DMS79 (cell line): Measurements from ENCODE around the gene GNG12.
A peak's percentile ranks its signal among the peaks of the same experiment; 100 is the strongest.

Experiments used
- DNase-seq: peaks from one replicate; lab custom pipeline; 2025; lab: John Stamatoyannopoulos, UW

Gene GNG12

DNA sequence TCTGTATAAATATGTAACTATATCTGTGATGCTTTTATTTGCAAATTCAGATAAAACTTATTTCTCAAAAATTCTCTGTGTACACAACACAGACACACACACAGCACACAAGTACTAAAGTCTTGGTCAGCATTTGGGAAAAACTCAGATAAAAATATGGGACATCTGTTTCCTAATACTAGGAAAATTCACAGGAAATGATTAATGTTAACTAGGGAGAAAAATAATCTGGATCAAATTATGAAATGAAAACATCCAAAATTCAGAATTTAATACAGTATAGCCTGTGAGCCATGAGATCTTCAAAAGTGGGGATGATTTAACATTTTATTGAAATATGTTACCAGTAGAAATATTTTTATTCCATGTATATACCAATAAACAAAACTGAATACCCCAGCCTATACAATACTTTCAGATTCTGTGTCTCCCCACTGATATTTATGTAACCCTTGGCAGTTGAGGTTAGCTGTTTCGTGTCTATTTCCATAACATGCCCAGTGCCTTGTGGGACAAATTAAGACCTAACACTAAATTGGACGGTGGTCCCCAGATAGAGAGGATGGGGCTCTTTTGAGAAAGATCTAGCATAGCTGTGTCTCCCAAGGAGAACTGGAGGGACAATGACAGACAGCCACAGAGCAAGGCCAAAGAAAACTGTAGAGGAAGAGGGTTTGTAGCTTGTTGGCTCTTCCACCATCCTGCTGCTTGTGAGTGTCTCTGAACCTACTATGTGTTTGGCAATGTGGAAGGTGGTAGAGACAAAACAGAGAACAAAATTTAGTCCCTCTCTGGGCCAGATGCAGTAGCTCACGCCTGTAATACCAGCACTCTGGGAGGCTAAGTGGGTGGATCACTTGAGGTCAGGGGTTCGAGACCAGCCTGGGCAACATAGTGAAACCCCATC lies 47.2 kb downstream of the GNG12 start:
- DNase-seq, result no peak

DNA sequence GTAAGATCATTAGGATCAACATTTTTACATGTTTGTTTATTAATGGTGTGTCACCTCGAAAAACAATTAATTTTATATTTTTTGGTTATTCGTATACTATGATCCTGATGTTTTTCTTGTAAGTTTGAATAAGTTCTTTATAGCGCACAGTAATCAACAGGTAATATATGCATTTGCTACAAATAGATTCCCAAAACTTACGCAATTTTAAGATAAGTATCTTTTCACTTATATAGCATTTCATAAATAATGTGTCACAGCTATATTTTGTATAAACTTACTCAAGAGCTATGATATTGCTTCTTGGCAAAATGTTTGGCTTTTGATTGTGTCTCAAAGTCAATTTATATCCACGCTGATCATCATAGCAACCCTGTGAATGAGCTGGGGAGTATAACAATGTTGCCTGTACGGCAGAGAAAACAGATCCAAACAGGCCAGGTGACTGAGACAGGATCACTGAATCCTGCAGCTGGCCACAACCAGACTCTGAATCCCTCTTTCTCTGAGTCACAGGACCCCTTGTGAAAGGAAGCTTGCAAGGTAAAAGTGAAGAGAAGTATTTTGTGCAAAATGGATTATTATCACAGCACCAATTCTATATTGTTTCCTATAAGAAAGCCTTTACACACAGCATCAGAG lies 48.6 kb downstream of the GNG12 start:
- DNase-seq, result no peak

DNA sequence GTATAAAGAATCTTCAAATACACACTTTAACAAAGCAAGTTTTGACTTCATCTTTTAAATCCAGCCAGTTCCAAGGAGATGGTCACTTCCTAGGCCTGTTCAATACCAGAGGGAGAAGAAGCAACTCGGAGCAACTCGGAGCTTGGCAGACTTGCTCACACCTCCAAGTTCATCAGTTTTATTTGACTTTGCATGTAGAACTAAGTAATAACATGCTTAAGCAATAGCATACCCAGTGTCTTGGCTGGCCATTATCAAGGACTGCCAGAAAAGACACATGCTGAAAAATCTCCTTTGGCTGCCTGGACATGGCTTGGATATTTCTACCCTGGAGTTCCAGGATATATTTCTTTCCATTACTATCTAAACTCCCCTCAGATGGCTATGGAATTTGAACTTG lies 52.6 kb downstream of the GNG12 start:
- DNase-seq, result no peak

DNA sequence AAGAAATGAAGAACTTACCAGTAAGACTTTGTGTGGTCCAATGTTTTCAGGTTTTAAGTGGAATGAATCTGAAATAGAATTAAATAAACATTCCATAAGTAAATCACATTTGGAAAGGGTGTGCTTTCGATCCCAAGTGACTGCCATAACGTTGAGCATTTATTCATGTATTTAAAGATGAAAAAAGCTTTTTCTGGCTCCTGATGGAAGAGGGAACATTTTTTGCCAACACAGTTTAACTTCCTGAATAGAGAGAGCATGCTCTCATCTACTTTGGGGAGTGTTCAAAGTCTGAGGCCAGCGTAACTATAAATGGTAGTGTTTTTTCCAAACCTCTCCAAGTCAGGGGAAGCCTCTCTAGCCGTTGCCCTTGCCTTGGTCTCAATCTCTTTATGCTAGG lies 55.8 kb downstream of the GNG12 start:
- no peak for DNase-seq

DNA sequence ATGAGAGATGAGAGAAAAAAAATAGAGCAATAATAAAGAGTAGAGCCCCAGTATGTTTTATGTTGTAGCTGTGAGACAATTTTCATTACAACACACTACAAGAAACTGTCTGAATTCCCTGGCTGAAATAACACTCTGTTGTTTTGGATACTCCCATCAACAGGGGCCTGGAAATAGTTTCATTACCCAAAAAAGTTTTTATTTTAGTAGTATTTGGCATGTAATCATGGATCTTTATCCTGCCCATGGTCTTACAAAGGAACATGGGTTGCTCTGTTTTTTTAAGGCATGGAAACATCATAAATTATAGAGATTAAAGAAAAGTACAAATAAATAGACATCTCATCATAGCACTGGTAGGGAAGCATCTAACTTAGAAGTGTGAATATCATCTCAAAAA lies 56.3 kb downstream of the GNG12 start:
- DNase-seq, result no peak

DNA sequence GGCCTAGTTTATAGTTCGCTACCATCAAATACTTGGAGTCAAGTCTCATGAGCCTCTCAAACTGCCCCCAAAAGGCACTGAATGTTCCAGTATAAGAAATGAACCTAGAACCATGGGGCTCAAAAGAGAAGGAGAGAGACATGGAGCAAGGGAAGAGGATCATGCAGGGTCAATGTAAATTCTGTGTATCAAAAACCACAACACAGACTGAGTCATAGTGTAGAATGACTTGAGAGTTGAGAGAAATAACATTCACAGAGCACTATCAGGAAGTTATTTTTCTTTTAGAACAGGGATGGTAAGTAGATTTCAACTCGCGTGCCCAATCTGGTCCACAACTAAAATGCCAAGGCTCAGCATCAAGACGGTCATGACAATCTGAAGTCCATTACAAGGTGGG lies 59.8 kb downstream of the GNG12 start:
- no peak for DNase-seq

DNA sequence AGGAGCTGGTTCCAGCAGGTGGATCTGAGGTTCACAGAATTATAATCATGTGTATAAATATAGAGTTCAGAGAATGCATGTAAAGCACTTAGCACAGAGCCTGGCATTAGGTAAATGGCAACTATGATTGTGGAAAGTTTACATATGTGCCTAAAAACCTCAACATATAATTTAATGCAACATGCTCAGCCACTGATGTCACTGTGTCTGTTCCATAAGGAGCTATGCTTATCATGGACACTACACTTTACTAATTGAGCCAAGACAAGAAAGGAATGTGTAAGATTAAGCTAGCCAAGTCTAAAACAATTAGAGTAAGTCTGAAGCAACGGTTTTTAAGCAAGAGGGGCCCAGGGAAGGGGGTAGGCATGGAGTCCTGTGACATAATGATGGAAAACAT lies 61.5 kb downstream of the GNG12 start:
- DNase-seq, result no peak

DNA sequence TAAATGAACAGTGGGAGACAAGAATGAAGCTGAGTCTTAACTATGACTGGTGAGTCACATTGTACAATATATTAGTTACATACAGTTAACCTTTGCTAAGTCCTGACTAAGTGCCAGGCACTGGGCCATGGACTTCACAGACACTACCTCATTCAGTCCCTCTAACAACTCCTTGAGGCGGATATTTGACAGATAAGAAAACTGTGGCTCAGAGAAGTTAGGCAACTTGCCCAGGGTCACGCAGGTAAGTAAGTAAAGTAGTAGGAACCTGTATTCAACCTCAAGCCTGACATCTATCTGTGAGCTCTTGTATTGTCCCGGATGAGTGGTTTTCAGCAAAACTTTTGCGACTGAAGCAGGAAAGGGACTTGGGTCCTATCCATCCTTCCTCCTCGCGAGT lies 62.1 kb downstream of the GNG12 start:
- no peak for DNase-seq

DNA sequence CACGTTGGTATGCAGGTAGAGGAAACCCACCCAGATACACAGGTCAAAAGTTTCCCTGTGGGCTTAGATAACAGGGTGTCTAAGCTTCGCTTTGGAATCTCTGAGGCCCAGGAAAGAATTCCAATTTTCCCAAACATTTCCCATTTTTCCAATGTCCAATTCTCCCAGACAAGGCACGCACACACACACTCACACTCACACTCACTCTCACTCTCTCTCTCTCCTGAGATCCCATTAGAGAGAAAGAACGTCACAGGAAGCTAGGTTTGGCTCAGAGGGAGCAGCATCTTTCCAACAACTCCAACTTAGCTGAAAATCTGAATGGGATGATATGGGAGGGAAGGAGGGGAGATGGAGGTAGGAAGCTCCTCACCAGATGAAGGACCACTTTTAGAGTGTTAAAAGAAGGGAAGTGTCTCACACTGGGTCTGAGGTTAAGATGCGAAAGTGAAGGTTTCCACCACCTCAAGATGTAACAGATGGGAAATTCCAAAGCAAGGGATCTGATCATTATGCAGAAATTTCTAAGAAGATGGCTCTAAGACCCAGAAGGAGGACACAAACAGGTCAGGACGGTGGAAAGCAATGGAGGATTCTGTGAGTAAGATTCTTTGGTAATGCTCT lies 63.5 kb downstream of the GNG12 start:
- DNase-seq, result no peak

DNA sequence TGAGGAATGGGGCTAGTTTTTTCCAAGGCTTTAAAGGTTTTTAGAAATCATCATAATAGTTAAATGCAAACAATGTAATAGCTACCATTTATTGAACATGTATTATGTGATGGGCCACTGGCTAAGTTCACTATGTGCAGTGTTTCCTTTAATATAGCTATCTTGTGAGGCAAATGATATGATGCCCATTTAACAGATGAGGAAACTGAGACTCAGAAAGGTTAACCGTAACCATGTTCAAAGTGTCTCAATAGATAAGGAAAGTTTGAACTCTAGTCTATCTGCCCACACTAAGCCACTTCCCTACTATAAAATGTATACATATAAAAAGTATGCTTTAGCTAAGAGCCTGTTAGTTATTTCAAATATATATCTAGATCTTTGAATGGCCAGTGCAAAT lies 64.8 kb downstream of the GNG12 start:
- no peak for DNase-seq

DNA sequence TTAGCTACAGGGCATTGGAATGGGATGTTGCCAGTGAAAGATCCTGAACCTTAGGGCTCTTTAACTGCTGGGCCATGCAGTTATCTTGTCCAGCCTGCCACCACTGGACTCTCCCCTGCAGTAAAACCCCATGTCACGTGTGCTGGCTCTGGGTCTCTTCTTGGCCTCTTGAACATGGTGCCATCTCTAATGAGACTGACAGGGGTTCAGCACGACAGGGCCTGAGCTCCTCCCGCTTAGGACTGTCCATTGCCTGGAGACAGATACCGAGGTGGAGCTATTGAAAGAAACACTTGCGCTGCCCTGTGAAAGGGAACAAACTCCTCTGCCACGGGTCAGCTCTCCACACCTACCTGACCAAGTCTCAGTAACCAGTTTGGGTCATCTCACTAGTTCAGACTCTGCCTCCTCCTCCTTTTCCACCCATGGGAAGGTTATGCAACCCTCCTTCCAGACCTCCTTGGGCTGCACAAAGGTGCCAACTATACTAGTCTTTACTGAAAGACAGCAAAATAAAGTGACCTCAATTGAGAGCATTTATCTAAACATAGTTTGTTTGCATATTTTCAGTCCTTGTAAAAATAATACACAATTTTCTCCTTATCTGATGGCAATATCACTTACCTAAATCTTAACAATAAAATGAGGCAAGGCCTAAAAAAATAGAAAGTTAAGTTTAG lies 66.0 kb downstream of the GNG12 start:
- DNase-seq, result no peak

DNA sequence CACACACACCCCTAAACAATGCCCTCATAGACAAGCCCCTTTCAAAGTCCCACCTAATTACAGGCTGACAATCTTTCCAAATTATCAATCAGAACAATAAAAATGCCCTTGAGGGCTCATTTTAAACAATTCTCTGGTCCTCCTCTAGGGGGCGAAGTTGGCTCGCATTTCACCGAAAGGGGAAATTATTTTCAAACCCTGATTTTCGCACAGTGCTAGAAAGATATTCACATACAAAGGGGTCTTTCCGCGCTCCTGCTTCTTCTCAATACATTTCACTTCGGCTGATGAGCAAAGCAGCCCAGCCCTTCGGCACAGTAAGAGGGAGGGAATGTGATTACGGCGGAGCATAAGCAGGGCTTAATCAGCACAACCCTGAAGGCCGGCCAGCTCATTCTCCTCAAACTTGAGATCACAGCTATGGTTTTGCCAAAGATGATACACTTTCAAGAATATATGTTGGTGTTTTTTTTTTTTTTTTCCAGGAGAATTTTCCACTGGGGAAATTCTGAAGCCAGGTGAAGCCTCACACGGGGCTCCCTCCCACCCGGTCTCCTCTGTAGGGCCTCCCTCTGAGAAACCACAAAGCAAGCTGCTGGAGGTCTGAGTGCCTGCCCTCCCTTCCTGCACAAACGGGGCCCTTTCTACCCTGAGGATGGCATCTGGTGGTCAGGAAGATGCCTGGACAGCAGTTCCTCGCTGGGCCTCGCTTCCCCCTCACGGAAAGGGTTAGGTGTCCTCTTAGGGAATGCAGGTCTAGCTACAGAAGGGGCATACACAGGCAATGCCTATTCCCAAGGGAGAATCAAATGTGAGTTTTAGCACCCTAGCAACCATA lies 66.9 kb downstream of the GNG12 start:
- DNase-seq, result no peak

DNA sequence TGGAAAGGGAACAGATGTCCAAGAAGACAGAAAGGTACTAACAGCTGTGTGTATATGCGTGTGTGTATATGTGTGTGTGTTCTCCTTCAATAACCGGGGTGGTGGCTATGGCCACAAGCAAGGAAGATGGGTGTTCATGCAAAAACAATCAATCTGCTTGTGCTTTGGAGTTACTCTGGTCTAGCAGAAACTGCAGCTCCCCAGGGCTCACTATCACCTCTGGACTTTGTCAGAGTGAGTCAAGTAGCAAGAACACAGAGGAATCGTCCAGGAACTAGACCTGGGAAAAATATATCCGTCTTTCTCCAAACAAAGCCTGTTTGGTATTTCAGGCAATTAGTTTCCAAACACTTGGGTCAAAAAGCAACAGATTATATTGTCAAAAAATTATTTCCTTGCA lies 68.6 kb downstream of the GNG12 start:
- DNase-seq, result no peak

DNA sequence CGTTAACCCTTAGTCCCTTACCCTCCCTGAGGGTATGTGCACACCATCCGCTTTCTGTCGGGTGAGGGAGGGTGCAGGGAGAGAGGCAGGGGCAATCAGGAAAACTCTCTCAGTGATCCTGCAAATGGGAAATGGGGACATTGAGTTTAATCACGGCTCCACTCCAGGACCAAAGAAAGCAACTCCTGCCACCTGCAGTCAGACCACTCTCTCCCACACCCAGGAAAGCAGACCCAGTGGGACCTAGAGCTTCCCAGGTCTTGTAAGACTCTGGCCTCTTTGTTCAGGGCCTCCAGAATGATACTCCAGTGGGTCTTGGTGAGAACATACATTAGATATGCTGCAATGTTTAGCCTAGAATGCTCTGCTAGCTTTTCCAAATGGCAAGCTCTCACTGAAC lies 71.5 kb downstream of the GNG12 start:
- no peak for DNase-seq

DNA sequence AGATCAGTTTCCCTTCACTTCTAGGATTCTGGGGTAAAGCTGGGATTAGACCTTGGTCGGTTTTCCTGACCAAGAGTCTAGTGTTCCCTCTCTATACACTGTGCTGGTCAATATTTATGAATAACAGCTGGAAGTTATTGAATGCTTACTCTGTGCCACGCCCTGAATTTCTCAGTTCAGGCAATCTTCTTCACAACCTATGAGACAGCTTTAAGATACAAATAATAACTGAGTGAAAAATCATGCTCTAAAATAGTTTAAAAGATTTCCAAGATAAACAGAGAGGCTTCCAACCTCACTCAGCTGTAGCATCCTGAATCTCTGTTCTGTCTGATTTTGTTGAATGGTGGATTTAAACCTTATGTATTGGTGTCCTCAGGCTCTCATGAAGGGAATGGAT lies 72.2 kb downstream of the GNG12 start:
- DNase-seq, result no peak

DNA sequence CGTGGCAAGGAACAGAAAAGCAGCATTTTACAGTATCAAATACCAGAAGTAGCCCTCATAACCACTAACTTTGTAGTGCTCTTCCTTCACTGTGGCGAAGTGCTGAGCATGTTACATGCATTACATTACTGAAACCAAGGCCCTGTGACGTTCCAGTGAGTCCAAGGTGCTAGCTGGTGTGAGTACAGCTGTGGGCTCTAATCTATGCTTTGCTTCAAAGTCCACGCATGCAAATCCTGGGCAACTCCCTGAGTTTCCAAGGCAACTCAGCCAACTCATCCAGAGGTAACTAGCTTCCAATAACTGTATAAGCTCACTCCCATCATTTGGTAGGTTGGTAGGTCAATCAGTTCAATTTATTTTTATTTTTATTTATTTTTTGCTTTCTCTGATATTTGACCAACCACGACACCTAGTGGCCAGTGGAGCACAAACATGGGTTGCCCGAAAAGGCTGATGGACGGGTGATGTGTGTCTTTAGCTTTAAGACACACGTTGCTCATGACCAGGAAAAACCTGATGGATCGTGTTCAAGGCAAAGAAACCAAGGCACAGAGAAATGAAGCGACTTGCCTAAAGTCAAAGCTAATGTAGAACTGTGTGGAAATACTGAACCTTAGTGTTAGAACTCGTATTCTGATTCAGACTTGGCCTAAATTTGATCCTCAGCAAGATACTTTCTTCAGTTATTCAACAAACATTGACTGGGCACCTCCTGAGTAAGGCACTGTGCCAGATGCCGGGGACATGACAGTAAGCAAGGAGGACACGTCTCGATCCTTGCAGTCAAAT lies 73.0 kb downstream of the GNG12 start:
- DNase-seq, result peak; percentile 10

DNA sequence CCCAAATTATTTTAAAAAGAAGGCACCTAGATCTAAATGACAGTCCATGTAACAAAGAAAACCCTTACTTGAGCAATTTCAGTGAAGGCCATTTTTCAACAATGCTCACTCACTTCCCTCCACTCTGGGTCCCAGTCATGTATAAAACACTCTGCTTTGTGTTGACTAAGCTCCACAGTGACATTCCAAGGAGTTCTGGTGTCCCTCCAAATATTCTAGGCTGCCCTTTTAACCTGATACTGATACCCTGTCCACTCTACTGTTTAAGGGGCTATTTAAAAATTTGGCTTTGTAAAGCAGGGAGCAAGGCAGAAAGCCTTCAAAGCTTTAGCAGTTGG lies 73.6 kb downstream of the GNG12 start:
- no peak for DNase-seq

DNA sequence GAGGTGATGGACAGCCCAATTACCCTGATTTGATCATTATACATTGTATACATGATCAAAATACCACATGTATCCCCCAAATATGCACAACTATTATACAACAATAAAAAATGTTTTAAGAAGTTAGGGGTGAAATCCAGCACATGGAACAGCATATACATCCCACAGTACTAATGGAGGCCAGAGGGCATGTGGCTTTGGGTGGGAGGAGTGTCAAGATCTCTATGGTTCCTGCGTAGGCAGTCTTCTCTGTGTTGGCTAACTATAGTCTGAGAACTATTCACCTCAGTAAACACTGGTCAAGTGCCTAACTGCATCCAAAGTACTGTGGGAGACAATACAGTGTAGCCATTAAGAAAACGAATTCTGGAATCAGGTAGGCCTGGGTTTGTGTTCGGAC lies 74.2 kb downstream of the GNG12 start:
- DNase-seq, result no peak

DNA sequence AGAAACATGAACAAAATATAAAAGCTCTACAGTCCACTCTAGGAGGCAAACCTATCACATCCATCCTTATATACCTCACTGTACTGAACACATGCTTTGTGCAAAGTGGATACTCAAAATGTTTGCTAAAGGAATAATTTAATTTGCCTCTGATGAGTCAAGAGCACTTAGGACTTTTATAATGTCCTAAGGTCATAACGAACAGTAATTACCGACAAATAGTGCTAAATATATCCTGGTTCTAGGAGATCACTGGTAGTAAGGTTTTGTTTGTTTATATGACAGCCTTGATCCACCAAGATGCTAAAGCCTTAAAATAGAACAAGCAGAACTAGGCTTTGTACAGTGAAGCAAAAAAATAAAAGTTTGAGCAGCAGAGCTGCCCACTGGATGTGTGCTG lies 77.6 kb downstream of the GNG12 start:
- peak; percentile 86 for DNase-seq

DNA sequence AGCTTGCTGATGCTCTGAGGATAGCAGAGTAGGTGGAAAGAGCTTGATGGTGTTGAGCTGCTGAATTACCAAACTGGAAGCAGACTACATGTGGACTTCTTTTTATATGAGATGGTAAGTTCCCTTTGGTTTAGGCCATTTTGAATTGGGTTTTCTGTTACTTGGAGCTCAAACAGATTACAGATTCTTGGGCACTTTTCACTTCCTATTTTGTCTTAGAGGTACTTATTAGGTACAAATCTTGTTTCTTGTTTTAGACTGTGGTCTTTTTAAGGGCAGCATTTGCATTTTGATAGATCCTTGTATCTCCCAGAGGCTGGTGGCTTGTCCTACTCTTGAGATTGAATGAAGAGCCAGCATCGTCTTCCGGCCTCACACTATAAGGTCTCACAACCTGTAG lies 78.1 kb downstream of the GNG12 start:
- DNase-seq, result peak; percentile 15

DNA sequence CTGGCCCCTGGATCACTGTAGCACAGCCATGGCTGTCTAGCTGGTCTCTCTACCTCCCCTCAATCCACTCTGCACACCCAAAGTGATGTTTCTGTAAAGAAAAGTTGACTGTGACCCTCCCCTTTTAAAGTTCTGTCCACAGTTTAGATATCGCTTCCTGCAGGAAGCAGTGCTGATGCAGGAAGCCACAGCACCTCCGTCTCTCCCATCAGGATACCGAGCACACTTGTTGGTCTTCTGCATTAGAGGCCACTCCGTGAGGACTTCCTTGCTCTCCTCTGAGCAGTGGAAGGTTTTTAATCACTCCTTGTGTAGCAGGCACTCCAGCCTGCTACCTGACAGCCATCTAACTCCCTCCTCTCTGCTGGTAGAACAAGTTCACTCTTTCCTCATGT lies 78.7 kb downstream of the GNG12 start:
- no peak for DNase-seq
